HG03571 (cell line): ENCODE data around the gene PLEKHH2.
A peak's percentile ranks its signal among the peaks of the same experiment; 100 is the strongest.
"Not testable (repeated sequence)": the region's sequence is repeated elsewhere in the genome, so short reads cannot be mapped to it uniquely, and the experiment has no call there.

Experiments
- ATAC-seq: cut with Tn5 transposase; IDR thresholded peaks from one replicate; pipeline ENCODE4 v1.9.1; 2021; ENCODE audit not compliant: unreplicated experiment

The PLEKHH2 gene

DNA sequence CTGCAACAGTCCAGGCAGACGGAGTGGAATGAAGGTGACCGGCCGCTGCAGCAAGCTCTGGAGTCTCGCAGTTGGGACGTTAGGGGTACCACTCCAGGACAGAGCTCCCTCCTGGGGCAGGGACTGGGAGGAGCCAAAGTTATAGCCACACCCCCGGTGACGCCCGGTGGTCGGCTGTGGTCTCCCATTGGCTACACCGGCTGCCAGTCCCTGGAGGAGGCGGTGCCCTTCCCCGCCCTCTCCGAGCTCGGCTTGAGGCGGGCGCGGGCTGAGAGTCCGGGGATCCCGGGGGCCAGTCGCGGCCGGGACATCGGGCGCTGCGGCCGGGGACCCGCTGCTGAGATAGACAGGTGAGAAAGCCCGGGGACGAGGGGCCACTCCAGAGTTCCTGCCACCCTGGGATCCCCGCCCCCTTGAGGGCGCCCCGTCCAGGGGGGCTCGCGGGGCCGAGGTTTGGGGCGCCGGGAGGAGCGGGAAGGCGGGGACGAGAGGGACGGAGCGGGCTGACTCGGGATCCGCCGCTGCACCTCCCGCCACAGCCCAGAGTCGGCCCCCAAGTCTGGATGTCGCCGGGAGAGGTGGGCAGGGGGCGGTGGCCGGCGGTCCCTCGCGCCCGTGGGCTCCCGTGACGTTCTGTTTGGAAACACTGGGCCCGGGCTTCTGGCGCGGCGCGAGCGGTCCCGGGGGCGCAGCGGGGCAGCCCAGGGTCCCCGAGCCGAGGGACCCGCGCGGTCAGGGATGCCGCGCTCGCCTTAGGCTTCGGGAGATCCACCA lies at the start of gene PLEKHH2:
Gene PLEKHH2, plus strand, starts transcription at position 231 of the 774 bp plus-strand sequence. CDS start 7,414 bp downstream, outside the sequence.
- ATAC-seq = peak; percentile 99

DNA sequence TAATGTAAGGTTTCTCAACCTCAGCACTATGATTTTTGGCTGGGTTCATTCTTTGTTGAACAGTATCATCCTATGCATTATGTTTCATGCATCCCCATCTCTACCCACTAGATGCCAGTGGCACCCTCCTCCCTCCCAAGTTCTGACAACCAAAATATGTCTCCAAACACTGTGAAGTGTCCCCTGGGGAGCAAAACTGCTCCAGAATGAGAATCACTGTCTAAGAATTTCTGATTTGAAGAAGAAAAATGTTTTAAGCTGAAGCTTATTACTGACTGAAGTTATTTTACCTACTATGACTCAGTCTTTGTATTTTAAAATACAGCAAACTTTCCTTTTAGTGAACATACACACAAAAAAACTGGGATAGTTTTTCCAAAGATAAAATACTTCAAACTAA lies 44.6 kb upstream of the PLEKHH2 start:
- no peak for ATAC-seq

DNA sequence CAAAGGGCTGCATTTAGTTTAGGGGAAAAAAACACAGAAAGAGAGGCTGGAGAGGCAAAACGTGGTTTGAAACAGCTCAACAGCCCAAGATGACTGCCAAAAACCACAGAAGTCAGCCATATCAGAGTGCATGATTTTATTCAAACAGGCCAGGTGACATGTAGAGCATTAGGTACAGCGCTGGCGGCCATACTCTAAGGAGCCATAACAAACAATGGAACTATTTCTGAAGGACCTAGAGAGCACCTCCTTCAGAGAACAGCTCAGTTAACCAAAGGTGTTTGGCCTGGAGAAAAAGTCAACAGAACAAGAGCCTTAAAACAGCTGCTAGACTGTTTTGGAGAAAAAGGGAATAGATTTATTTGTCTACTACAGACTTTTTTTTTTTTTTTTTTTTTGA lies 43.8 kb upstream of the PLEKHH2 start:
- no peak for ATAC-seq

DNA sequence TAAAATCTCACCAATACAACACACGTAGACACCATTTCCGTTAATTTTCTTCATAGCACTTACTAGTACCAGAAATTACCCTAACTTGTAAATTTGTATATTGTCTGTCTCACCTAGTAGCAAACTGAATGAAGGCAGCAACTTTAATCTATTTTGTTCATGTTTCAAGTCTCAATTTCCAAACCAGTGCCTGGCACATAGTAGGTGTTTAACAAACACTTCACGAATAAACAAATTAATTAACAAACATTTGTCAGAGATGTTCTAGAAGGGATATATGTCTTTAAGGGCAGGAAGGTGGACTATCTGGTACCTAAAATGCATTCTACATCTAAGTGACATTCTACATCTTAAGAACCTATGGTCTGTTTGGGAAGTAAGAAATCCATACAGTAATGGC lies 42.2 kb upstream of the PLEKHH2 start:
- ATAC-seq = no peak

DNA sequence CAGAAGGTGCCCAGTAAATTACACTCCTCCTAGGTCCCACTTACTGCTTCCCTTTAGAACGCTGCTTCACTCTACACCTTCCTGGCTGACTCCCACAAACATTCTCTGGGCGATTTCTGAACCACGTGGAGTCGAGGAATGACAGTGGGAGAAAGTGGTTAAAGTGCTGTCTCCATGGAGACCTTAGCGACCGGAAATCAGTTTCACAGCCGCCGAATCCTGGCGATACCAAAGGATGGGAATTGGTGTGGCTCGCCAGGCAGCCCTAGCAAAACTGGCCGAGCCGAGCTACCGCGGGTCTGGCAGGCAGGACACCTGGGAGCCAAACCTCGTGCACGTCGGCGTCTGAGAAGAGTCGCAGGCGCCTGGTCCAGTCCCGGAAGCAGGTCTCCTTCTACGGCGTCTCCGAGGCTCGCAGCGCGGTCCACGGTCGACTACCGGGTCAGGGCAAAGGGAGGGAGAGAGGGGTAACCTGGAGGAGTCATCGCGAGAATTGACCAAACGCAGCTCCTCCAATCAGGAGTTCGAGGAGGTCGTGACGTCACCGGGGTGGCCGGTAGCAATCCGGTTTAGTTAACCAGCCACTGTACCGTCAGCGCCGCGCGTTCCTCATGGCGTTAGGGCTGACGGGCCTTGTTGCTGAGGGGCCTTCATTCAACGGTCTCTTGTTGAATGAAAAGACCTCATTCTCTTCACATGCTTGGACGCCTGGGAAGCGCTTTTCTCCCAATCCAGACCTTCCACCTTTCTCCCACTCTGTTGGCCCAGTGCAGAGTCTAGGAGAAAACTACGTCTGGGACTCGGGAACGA lies 41.3 kb upstream of the PLEKHH2 start, which contains the start of gene THADA:
Gene THADA, minus strand, starts transcription at position 436 of the 810 bp plus-strand sequence. CDS start 3,646 bp downstream, outside the sequence.
- ATAC-seq = peak; percentile 99

DNA sequence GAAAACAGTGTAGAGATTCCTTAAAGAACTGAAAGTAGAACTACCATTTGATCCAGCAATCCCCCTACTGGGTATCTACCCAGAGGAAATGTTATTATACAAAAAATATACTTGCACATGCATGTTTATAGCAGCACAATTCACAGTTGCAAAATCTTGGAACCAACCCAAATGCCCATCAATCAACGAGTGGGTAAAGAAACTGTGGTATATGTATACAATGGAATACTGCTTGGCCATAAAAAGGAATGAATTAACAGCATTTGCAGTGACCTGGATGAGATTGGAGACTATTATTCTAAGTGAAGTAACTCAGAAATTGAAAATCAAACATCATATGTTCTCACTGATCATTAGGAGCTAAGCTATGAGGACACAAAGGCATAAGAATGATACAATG lies 36.5 kb upstream of the PLEKHH2 start:
- not testable (repeated sequence) for ATAC-seq

DNA sequence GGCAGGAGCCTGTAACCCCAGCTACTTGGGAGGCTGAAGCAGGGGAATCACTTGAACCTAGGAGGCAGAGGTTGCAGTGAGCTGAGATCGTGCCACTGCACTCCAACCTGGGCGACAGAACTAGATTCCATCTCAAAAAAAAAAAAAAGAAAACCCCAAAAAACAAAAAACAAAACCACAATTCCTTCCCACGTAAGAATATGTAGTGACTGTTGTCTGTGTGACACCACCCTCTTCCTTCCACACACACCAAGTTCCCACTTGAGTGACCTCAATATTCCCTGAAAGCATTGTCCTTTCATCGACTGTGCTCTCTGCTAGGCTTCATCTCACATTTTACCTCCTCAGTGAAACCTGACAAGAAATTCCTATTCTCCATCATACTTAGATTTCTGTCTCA lies 32.4 kb upstream of the PLEKHH2 start:
- no peak for ATAC-seq

DNA sequence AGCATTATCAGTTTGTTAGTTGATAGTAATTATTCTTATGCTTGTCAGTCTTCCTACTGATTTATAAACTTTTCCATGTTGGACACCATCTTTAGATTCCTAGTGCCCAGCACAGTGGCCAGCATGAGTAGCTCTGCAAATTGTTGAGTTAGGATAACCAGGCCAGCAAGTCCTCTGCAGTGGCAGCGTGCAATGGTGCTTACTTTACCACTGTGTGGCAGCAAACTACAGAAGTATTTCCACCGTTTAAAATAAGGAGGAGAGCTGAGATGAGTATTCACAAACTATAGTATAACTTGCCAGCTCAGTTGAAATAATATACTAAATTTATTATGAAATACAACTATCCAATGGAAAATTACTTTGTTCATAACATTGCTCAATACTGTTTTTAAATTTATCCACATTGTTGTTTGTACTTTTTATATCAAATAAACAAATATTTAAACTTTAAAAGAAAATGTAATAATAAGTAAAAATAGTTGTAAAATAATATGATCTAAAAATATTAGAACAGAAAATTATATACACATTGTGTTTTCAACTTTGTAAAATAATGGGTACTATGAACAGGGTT lies 31.9 kb upstream of the PLEKHH2 start:
- ATAC-seq = no peak

DNA sequence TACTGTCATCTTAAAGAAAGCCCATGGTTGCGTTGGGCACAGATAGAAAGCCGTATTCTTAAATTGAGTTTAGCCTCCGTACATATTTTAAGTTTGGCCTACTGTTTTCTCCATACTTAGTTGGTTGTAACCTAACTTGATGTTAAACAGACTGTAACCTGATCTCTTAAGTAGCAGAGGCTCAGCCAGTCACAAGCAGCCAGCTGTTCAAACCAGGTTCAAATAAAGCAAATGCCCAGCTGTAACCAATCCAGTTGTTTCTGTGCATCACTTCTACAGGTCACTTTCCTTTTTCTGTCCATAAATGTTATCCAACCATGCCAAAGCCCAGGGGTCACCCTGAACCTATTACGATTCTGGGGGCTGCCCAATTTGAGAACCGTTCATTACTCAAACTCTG lies 31.2 kb upstream of the PLEKHH2 start:
- ATAC-seq = no peak

DNA sequence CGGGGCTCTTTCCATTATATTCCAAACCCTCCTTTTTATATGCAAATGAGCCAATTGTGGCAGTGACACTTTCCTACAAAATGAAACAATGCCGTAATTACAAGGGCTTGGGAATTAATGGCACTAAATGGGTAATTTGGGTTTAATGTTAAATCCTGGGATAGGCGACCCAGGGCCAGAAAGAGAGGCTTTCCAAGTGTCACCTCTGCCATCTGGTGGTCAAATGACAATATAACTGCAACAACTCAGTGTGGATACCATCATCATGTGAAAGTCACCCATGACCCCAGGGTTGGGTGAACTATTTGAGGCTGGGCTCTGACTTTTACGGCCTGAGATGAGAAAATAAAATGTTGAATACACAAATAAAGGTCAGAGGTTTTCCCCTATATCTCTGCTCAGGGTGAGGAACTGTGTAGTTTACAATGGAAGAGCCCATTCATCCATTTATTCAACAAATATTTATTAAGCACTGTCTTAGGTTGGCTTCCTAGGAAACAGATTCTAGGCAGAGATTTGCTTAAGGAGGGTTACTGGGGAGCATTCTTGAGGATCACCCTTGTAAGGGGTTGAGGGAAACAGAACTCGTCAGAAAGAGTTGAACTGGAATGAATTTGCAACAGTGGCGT lies 27.7 kb upstream of the PLEKHH2 start:
- no peak for ATAC-seq

DNA sequence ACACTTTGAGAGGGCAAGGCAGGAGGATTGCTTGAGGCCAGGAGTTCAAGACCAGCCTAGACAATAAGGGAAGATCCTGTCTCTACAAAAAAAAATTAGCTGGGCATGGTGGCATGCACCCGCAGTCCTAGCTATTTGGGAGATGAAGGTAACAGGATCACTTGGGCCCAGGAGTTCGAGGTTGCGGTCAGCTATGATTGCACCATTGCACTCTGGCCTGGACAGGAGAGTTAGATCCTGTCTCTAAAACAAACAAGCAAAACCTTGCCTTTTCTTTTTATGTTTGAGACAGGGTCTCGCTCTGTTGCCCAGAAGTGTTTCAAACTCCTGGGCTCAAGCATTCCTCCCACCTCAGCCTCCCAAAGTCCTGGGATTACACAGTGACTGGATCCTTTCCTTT lies 26.7 kb upstream of the PLEKHH2 start:
- ATAC-seq = no peak

DNA sequence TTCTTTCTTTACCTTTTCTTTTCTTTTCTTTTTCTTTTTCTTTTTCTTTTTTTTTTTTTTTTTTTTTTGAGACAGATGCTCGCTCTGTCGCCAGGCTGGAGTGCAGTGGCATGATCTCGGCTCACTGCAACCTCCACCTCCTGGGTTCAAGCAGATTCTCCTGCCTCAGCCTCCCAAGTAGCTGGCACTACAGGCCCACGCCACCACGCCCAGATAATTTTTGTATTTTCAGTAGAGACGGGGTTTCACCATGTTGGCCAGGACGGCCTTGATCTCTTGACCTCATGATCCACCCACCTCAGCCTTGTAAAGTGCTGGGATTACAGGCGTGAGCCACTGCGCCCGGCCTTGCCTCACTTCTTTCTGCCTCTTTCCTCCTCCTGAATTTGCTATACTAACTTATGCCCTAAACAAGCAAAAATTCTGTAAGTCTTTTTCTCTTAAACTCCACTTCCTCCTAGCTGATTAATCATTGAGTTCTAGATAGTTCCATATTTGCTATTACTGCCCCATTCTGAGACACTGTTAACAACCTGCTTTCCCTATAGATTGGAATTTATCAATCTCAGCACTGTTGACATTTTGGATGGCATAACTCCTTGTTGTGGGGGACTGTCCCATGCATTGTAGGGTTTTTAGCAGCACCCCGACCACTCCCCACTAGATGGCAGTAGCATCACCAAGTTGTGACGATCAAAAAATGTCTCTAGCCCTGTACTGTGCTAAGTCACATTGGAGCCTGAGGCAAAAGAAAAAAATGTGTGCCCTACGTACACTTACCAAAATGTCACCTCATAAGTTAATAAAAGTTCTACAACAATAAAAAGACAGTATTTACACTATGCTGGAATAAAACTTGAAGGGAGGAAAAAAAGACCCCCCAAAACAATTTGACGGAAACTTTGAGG lies 24.8 kb upstream of the PLEKHH2 start:
- ATAC-seq = no peak

DNA sequence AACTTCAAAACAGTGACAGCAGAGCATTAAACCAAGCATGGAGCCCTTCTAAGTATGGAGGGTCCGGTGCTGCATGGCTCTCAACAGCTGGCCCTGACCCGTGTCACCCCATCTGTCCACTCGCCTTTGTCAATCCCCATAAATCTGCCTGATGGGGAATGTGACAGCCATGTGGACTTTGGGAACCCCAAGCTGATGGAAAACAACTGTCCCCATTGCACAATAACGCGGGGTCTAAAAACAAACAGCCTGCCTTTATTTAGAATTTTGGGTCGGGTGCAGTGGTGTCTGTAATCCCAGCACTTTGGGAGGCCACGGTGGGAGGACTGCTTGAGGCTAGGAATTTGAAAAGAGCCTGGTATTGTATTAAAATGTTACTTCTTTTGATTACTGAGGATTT lies 24.1 kb upstream of the PLEKHH2 start:
- ATAC-seq = no peak

DNA sequence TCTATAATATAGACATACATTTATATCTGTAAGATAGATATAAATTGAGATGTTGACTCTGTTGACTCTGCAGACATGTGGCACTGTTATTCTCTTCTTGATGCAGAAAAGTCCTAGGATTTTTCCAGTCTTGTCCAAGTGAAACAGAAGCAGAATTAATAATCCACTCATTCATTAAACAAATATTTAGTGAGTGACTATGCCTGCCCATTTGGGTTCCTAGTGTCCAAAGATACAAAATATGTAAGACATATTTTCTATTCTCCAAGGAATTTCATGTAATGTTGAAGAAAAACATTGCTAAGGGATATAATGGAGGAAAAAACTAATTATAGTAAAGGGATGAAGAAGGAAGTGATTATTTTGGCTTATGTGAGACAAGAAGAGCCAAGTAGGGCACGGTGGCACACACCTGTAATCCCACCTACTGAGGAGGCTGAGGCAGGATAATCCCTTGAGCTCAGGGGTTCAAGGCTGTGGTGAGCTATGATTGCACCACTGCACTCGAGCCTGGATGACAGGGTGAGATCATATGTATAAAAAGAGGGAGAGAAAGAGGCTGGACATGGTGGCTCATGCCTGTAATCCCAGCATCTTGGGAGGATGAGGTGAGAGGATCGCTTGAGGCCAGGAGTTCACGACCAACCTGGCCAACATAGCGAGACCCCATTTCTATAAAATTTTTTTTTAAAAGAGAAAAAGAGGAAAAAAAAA lies 19.9 kb upstream of the PLEKHH2 start:
- ATAC-seq = no peak

DNA sequence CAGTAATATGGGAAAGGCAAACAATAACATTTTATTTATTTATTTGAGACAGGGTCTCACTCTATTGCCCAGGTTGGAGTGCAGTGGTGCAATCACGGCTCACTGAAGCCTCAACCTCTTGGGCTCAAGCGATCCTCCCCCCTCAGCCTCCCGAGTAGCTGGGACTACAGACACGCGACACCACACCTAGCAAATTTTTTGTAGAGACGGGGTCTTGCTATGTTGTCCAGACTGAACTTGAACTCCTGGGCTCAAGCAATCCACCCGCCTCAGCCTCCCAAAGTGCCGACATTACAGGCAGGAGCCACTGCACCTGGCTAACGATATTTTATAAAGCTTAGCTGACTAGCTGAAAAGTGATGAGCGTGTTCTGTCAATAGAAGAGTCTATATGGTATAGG lies 17.5 kb upstream of the PLEKHH2 start:
- ATAC-seq = no peak

DNA sequence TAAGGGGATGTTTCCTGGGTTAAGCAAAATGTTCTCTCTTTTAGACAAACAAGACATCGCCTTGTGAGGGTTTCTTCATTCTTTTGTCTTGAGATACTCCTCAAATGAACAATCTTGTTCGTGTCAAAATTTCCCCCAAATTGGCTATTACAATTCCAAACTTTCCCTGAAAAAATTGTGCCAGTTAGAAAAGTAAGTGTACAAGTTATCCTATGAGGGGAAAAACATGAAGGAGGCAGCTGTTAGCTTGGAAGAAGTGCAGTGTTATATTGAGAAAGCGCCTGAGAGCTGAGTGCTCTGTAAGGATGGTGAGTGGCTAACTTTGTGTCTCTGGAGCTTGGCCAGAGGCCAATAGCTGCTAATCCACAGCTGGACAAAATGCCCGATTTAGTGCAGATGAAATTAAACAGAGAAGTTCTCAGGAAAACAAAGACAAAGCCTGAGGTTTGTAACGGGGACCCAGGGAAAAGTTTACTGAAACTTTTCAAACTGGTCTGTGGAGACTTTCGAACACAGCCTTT lies 14.1 kb upstream of the PLEKHH2 start:
- no peak for ATAC-seq

DNA sequence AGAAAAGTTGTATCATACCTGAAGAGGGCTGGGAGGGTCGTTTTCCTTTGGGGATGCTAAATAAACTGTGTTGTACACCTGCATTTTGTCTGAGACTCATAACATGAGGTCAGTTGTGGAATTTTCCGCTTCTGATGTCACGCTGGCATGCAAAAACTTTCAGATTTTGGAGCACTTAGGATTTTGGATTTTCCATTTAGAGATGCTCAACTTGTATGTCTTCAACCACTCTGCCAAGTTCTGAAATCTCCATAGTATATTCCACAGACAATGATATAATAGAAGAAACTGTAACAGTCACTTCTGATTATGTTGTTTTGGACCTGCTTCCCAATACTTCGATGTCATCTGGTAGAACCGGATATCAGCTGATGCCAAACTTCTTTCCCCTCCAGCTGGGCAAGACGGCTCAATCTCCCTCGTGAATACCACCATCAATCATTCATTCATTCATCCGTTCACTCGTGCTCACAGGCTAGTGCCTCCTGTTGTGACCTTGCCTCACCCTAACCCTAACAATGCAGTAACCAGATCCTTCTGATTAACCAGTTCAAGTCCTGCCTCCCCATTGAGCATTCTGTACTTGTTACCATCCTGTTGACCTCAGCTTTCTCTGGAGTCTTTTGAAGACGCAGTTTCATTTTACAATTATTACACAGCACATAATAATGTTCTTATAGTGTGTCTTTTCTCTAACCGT lies 5.3 kb upstream of the PLEKHH2 start:
- ATAC-seq = no peak

DNA sequence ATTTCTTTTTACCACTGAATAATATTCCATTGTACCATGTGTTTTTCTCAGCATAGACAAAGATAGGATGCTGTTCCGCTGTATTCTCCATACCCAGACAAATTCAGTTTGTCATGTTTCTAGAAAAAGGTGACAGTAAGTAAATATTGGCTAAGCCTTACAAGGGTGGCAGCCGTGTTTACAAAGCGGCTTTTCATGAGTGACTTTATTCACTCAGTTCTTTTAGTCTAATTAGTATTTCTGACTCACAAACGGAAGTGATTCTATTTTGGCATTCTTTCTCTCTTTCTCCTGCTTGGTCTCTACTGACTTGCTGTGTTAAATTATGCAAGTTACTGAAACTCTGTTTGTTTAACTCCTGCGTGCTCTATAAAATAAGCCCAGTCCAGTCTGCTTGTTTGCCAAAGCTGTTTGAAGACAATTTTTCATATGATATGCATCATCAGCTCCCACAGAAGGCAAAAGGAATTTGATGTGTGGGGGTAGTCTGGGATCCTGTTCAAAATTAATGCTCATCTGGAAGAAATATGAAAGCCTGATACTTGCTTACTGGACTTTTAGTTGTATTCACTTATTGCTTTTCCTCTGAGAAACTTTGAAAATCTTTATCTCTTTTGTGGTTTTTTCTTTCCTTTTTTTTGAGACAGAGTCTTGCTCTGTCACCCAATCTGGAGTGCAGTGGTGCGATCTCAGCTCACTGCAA lies 2.3 kb upstream of the PLEKHH2 start:
- ATAC-seq = no peak
